Measurements from ENCODE around the gene VAC14.
A peak's percentile ranks its signal among the peaks of the same experiment; 100 is the strongest.
"Not testable (repeated sequence)": the region's sequence is repeated elsewhere in the genome, so short reads cannot be mapped to it uniquely, and the experiment has no call there.

The VAC14 gene

DNA sequence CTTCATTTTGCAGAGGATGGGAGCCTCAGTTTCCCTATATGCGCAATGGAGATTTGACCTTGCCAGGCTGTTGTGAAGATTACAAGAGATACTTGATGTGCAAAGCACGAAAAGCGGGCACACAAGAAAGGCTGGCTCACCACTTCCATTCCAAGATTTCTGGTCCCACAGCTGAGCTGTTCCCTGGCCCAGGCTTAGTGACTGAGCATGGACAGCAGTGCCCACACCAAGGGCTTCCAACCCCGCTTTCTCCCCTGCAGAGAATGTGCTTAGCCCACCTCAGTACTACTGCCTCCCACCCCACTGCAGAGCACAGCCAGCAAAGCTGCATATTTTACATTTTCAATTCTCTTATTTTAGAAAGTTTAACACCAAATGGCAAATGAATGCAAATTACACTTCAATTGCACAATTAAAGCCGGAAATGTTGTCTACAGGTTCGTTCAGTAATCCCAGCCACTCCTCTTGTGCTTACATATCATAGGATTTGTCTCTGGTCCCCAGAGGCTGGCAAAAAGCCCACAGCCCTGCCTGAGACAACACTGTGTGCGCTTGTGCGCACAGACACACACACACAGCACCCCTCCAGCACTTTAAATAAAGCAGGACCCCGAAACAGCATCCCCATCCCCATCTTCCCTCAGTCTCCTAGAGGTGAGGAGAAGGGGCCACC, 51.8 kb downstream of the VAC14 start:
- FAIRE-seq (no peak), DNase-seq (ENCODE audit: insufficient read length, low spot score) (no peak)
- no peak for TF ChIP-seq POLR2A (IDR thresholded peaks at IDR 0.05; ENCODE audit: low read depth, low read length)

DNA sequence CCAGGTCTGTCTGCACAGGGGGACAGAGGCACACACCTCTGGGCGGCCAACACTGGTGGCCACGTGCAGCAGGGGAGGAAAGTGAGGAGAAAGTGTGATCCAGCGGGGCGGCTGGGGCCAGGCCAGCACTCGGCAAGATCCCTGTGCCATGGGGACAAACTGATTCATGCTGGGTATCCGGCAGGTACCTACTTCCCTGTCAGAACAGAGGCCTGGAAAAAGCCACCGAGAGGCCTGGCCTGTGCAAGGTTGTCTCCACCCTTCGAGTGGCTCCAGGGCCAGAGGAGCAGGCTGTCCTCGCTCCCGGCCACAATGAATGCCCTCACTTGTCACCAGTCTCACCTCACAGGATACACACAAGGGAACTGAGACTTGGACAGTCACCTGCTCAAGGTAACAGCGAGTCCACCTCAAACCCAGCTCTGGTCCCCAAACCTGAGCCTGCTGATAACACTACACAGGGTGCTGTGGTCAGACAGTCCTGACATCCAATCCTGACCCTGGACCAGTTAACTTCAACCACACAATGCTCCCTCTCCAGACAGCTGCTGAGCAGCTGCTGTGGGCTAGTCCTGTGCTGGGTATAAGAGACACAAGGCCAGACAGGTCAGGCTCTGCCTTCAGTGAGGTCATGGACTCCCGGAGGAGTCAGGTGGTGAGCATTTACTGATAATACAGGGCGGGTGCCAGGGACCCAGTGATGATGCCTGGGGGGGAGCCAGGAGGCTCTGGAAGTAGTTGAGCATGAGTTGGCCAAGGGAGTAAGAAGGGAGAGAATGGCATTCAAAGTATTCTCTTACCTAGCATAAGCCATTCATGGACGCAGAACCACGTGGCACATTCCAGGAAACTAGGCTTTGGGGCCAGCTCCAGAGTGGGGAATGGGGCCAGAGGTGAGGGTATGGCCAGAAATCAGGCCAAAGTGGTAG, 53.0 kb downstream of the VAC14 start:
- FAIRE-seq (no peak), DNase-seq (ENCODE audit: insufficient read length, low spot score) (peak; percentile 55)
- no peak for TF ChIP-seq POLR2A (IDR thresholded peaks at IDR 0.05; ENCODE audit: low read depth, low read length)

DNA sequence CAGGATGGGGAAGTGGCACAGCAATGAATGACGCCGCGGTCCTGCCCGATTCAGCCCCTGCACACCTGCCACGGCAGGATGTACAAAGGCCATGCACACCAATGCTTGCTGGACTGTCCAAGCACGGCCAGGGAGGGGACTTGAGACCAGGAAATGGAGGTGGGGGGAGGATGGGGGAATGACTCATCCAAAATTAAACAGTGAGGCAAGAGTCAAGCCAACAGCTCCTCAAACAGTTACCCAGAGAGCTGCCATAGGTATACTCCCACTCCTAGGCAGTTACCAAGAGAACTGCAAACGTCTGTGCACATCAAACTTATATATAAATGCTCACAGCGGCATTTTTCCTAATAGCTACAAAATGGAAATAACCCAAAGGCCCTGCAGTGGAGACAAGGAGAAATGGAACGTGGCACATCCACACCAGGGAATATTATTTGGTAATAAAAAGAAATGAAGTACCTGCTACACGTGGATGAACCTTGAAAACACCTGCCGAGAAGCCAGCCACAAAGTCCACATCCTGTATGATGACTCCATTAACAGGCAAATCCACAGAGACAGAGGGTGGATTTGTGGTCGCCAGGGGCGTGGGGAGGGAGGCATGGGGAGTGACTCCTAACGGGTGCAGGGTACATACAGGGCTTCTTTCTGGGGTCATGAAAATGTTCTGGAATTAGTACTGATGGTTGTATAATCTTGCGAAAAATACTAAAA, 54.1 kb downstream of the VAC14 start:
- peak; percentile 85 for DNase-seq (ENCODE audit: insufficient read length, low spot score)
- TF ChIP-seq POLR2A (IDR thresholded peaks at IDR 0.05; ENCODE audit: low read depth, low read length), result no peak
- FAIRE-seq, result peak; percentile 70

DNA sequence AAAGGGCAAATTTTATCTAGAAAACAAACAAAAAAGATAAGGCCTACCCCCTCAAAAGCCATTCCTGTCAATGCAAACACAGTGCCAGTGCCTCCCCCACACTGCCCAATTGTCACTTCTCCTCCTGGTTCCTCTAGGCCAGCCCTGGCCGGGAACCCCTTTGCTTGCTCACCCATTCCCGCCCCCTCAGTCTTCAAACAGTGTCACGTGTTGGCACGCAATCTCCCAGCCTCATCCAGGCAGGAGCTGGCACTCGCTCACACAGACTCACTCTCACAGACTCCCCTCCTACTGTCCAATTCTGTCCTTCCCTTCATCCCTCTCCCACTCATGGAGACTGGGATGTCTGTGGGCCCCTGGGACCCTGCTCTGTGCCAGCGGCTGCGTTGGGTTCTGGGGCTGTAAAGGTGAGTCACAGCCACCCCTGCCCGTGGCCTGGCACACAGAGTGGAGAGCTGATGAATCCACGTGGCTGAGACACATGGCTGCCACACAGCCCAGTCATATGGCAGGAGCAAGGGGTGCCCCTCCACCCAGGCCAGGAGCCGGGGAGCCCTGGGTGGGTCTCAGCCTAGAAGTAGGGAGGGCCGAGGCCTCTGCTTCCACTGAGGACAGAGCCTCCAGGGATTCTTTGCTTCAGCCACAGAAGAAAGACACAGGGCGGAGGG, 54.8 kb downstream of the VAC14 start:
- no peak for TF ChIP-seq POLR2A (IDR thresholded peaks at IDR 0.05; ENCODE audit: low read depth, low read length)
- no peak for FAIRE-seq
- DNase-seq (ENCODE audit: insufficient read length, low spot score), result peak; percentile 43

DNA sequence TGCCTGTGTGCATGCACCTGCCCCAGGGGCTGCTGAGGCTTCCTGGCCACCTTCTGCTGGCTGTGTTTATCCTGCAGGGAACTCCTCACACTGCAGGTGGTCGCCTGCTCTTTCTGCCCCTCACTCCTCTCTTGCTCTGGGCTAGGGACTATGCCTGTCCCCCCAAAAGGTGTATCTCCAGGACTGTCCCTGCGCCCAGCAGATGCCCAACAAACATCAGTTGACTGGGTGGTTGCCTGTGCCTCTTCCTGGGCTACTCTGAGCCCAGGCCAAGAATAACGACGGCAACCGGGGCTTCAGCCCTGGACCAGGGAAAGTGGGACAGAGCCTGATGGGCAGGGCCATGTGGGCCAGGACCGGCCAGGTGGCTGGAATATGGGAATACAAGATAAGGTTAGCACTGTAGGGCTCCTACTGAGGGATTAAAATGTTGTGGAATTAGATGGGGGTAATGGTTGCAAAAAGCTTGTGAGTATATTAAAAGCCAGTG, 55.4 kb downstream of the VAC14 start:
- no peak for FAIRE-seq
- DNase-seq (ENCODE audit: insufficient read length, low spot score), result no peak
- TF ChIP-seq POLR2A (IDR thresholded peaks at IDR 0.05; ENCODE audit: low read depth, low read length), result no peak

DNA sequence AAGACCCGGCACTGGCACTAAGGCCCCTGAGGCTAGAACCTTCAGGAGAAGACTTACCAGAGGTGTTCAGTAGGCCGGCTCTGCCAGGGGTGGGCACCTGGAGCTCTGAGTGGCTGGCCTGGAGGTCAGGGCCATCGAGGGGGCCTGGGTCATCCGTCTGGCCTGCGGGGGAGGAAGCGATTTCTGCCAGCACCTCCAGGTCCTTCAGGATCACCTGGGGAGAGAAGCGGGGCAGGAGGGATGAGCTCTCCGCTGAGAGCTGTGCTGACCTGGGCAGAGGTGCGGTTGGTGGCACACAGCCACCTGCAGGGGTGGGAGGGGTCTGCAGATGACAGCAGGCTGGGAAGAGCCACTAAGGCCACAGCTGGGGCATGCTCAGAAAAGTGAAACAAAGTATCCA, 56.6 kb downstream of the VAC14 start:
- no peak for TF ChIP-seq POLR2A (IDR thresholded peaks at IDR 0.05; ENCODE audit: low read depth, low read length)
- DNase-seq (ENCODE audit: insufficient read length, low spot score) (no peak), FAIRE-seq (no peak)

DNA sequence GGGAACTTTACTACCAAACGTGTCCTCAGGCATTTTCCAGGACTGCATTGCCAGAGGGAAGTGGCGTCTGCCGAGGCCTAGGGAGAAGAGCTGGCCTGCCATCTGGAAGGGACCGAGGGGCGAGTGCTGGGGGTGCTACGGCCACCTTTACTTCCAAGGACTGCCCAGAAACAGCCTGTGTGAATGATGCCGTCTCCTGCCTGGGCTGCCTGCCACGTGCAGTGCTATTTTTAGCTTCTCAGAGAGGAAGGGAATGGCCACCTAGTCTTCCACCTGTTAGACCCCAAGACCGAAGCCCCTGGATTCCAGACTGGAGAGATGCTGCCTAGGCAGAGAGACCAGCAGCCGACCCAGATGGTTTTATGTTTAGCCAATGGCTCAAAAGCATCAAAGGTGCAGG, 57.2 kb downstream of the VAC14 start:
- no peak for TF ChIP-seq POLR2A (IDR thresholded peaks at IDR 0.05; ENCODE audit: low read depth, low read length)
- FAIRE-seq (no peak), DNase-seq (ENCODE audit: insufficient read length, low spot score) (no peak)

DNA sequence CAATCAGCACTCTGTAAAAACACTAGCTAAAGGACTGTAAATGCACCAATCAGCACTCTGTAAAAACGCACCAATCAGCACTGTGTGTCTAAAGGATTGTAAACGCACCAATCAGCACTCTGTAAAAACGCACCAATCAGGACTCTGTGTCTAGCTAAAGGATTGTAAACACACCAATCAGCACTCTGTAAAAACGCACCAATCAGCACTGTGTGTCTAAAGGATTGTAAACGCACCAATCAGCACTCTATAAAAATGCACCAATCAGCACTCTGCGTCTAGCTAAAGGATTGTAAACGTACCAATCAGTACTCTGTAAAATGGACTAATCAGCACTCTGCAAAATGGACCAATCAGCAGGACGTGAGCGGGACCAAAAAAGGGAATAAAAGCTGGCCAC, 58.0 kb downstream of the VAC14 start:
- not testable (repeated sequence) for FAIRE-seq

DNA sequence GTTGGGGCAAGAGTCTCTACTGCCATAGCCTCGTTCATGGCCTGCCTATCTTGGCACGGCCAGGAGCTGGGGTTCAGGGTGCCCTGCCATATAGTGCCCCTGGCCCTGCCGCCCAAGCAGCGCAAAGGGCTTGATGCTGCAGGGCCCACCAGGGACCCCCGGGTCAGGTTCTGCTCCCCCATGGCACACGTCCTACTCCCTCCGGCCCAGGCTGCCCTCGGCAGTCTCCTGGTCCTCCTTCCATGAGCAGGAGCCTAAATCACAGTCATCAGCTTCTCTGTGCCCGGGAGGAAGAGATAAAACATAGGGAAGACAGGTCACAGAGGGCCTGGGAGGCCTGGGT, 59.2 kb downstream of the VAC14 start:
- FAIRE-seq (no peak), DNase-seq (ENCODE audit: insufficient read length, low spot score) (no peak)
- TF ChIP-seq POLR2A (IDR thresholded peaks at IDR 0.05; ENCODE audit: low read depth, low read length), result no peak

More for the DNA sequence above, 58.0 kb downstream of the VAC14 start:
- DNase-seq (ENCODE audit: insufficient read length, low spot score), result not testable (repeated sequence)

DNA sequence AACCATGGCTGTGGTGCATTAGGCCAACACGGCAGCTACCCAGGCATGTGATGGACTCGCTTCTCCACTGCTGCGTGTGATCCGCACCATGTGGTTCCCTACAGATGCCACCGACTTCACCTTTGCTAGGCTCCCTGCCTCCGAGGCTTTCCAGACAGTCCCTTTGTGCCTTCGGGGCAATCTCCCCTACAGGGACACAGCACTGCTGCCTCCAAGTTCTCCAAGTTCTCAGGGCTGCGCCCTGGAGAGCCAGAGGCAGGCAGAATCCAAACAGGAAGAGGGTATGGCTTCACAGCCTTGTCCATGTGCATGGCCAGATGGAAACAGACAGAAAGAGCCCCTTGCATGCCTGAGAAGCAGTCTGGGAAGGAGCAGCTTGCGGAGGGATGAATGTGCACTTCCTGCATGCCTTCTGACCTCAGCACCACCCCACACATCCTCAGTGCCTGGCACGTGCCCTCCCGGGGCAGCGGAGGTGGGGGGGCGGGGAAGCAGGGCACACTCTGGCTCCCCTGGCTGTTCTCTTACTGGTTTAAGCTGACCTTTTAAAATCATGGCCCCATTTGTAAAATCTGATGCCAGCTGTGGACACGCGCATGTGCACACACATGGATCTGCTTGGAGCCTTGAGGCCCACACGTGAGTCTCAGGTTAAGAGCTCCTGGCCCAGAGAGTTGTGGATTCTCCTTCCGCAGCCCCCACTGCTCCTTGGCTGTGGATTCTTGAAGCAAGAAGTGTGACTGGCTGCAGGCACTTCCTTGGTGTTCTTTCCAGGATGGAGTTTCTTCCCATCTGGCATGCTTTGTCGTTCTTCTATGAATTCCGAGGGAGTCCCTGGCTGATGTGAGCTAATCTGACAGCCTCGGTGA, 59.8 kb downstream of the VAC14 start:
- DNase-seq (ENCODE audit: insufficient read length, low spot score), result no peak
- TF ChIP-seq POLR2A (IDR thresholded peaks at IDR 0.05; ENCODE audit: low read depth, low read length), result no peak
- no peak for FAIRE-seq

DNA sequence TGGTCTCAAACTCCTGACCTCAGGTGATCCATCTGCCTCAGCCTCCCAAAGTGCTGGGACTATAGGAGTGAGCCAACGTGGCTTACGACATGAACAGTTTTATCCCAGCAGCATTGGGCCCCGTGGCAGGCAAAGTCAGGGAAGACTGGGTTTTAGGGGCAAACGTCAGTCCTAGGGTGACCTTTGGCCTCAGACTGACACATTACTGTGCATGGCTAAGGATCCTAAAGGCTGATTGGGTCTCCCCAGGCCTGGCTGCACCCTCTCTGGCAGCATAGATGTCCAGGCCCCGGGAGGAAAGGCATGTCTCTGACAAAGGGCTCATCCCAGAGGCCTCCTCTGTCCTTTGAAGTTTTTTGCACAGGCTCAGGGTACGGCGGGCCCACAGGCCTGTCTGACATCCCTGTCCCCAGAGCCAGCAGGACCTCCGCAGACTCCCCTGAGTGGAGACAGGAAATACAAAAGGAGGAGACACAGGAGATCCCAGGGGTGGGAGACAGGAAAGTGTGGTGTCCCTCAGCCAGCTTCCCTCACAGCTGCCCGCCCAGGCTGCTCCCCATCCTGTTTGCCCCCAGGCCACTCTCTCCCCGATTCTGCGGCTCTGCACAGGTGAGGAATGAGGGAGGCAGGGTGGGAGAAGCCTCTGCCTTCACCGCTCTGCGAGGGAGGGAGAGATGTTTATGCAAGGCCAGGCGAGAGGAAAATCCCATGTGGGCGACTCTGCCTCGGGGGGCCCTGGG, 60.6 kb downstream of the VAC14 start:
- TF ChIP-seq POLR2A (IDR thresholded peaks at IDR 0.05; ENCODE audit: low read depth, low read length), result no peak
- no peak for DNase-seq (ENCODE audit: insufficient read length, low spot score)
- no peak for FAIRE-seq

DNA sequence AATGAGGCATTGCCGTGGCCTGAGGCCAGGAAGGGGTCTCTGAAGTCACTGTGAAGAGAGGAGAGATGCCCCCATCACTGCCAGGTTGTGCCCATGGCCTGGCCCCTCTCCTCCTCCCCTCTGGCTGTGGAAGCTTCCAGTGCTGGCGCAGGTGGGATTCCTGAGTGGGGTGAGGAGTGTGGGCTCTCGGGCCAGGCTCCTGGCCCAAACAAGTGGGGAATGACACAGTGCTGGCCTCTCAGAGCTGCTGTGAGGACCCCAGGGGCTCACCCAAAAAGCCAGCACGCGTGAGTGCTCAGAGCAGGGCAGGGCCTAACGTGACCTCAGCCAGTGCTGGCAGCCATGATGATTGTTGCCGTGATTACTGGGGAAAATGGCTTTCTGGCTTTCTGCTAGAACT, 61.6 kb downstream of the VAC14 start:
- no peak for DNase-seq (ENCODE audit: insufficient read length, low spot score)
- no peak for FAIRE-seq
- no peak for TF ChIP-seq POLR2A (IDR thresholded peaks at IDR 0.05; ENCODE audit: low read depth, low read length)
